ENCODE measurements around the gene WNT1. TPM values are rescaled to one million over a fixed set of nuclear protein-coding genes. Genes with fewer than 3 reads are reported as not detected.

WNT1 gene
- total and polyA plus RNA-seq, 10 of the 15 experiments (the other 5 are each of a cell fraction or from before 2014, with no cell fraction given): not detected

DNA sequence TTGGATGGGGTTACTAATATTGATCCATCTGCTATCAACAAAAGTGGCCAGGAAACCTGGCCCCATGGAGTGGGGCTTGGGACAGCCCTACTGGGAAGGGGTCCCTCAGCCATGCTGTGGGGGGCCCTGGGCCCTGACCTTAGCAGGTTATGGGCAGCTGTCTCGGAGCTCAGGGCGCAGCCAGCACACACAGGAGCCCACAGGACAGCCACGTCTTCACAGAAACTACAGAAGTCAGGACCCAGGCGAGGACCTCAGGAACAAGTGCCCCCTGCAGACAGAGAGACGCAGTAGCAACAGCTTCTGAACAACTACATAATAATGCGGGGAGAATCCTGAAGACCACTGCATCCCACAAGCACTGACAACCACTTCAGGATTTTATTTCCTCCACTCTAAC, 41.0 kb upstream of the WNT1 start:
- TF ChIP-seq CTCF (IDR thresholded peaks at IDR 0.05 in 2 of 3, conservative IDR thresholded peaks at IDR 0.05 in 1 of 3; ENCODE audit: control insufficient read depth in 2 of 3, extremely low read depth in 1 of 3, insufficient read depth in 1 of 3, low read depth in 3 of 3, low read length in 3 of 3): peak in 2 of 3 experiments; percentile 12 to 24; a peak in 1 of 6 replicates
- TF ChIP-seq MXI1 (IDR thresholded peaks at IDR 0.05; ENCODE audit: low read depth, low read length): no peak
- ChIA-PET CTCF (interaction anchor here (1.0 to 4.4 kb wide), 10 partner anchors 12 to 83 kb away, joined by 3 to 40 read pairs (median 6); partner anchors contain the start of genes DDX23, FKBP11 and RND1), RAD21 (ENCODE audit: unreplicated experiment) (interaction anchor here (1.0 to 2.9 kb wide), 2 partner anchors 10 to 84 kb away, joined by 3 to 16 read pairs; partner anchors contain the start of gene DDX23), SMC1A (ENCODE audit: uncharacterized antibody, unreplicated experiment) (interaction anchor here (1.7 to 5.1 kb wide), 2 partner anchors 51 to 84 kb away, joined by 5 to 25 read pairs; partner anchors contain the start of gene DDX23), POLR2A (no interaction called here)
- Histone ChIP-seq H3K27ac (ENCODE audit: control insufficient read depth, insufficient read depth) (no peak overlapping the region), H3K4me2 (ENCODE audit: control insufficient read depth, insufficient read depth) (no peak overlapping the region), H2AFZ (ENCODE audit: control insufficient read depth, low read depth, low read length) (no peak overlapping the region), H3K4me3 (no peak overlapping the region), H3K27me3 (replicated peaks in 1 of 2; ENCODE audit: control insufficient read depth in 2 of 2, insufficient read depth in 2 of 2, low read length in 1 of 2) (no peaks in the 10 kb centered on the region), H3K79me2 (ENCODE audit: control insufficient read depth, insufficient read depth, low read length) (no peaks in the 10 kb centered on the region), H3K9ac (ENCODE audit: control insufficient read depth, insufficient read depth, low read length) (no peak overlapping the region), H4K20me1 (ENCODE audit: control insufficient read depth, insufficient read depth) (no peaks in the 10 kb centered on the region), H3K4me1 (ENCODE audit: control insufficient read depth, insufficient read depth, low read length) (no peaks in the 10 kb centered on the region), H3K36me3 (ENCODE audit: control insufficient read depth in 2 of 2, insufficient read depth in 2 of 2, low read length in 1 of 2) (peaks cover 37 to 39% of the 10 kb centered on the region in 2 experiments), H3K9me3 (replicated peaks; ENCODE audit: control insufficient read depth, insufficient read depth, low read length) (no peaks in the 10 kb centered on the region)
- WGBS (ENCODE audit: insufficient coverage, insufficient replicate concordance, low lambda C conversion rate, missing lambda C conversion rate): 88% methylated on average over 6 of the region's 6 CpGs
- DNase-seq (ENCODE audit: low read depth, low spot score) (no peak), ATAC-seq (peak; percentile 50), FAIRE-seq (no peak)
- BruUV-seq (replicated peaks): no TSS peak
- intact Hi-C loops (cut with micrococcal nuclease; ENCODE audit: unreplicated experiment) (no loop called here), in situ Hi-C loops (cut with MboI) (no loop called here)

- Histone ChIP-seq H3K27me3 (replicated peaks in 1 of 2; ENCODE audit: control insufficient read depth in 2 of 2, insufficient read depth in 2 of 2, low read length in 1 of 2) (no peaks in the 10 kb centered on the region), H3K4me3 (no peak overlapping the region), H4K20me1 (ENCODE audit: control insufficient read depth, insufficient read depth) (0 out of 2 replicates have a peak, but pooled peaks cover 3% of the 10 kb centered on the region), H3K27ac (ENCODE audit: control insufficient read depth, insufficient read depth) (no peak overlapping the region), H2AFZ (ENCODE audit: control insufficient read depth, low read depth, low read length) (no peak overlapping the region), H3K9me3 (replicated peaks; ENCODE audit: control insufficient read depth, insufficient read depth, low read length) (no peaks in the 10 kb centered on the region), H3K79me2 (ENCODE audit: control insufficient read depth, insufficient read depth, low read length) (no peaks in the 10 kb centered on the region; the same call in 1 of the 2 replicates), H3K4me1 (ENCODE audit: control insufficient read depth, insufficient read depth, low read length) (no peaks in the 10 kb centered on the region), H3K4me2 (ENCODE audit: control insufficient read depth, insufficient read depth) (no peak overlapping the region), H3K36me3 (ENCODE audit: control insufficient read depth in 2 of 2, insufficient read depth in 2 of 2, low read length in 1 of 2) (peaks cover 35% of the 10 kb centered on the region in 2 experiments), H3K9ac (ENCODE audit: control insufficient read depth, insufficient read depth, low read length) (no peak overlapping the region)
- no TSS peak for BruUV-seq (replicated peaks)
- RAD21 ChIA-PET (ENCODE audit: unreplicated experiment): interaction anchor here (0.9 to 2.2 kb wide), 3 partner anchors 14 to 86 kb away, joined by 3 to 11 read pairs (median 3); partner anchors contain the start of genes DDX23 and FKBP11
- 16% methylated on average over 7 of the region's 7 CpGs for WGBS (ENCODE audit: insufficient coverage, insufficient replicate concordance, low lambda C conversion rate, missing lambda C conversion rate)
- TF ChIP-seq YY1 (IDR thresholded peaks at IDR 0.05; ENCODE audit: low read depth, low read length): no peak
- TF ChIP-seq POLR2AphosphoS5 (IDR thresholded peaks at IDR 0.05; ENCODE audit: low read length): no peak
- no peak for TF ChIP-seq SIN3A (IDR thresholded peaks at IDR 0.05; ENCODE audit: low read depth, low read length)
- TF ChIP-seq CTCF (IDR thresholded peaks at IDR 0.05 in 2 of 3, conservative IDR thresholded peaks at IDR 0.05 in 1 of 3; ENCODE audit: control insufficient read depth in 2 of 3, extremely low read depth in 1 of 3, insufficient read depth in 1 of 3, low read depth in 3 of 3, low read length in 3 of 3): no peak
- no peak for TF ChIP-seq RELB (IDR thresholded peaks at IDR 0.05; ENCODE audit: low read depth)
- peak; percentile 39; the same call in 1 of the 2 replicates for TF ChIP-seq SPI1 (IDR thresholded peaks at IDR 0.05; ENCODE audit: borderline replicate concordance, insufficient read depth, low read depth, low read length)
- SMC1A ChIA-PET (ENCODE audit: uncharacterized antibody, unreplicated experiment): interaction anchor here (0.6 to 1.4 kb wide), 5 partner anchors 11 to 917 kb away, joined by 3 to 5 read pairs (median 4); no protein-coding TSS in a partner anchor
- CTCF ChIA-PET: interaction anchor here (0.6 to 4.0 kb wide), 9 partner anchors 8 to 281 kb away, joined by 3 to 22 read pairs (median 5); partner anchors contain the start of genes FKBP11 and WNT1
- POLR2A ChIA-PET: no interaction called here
- peak; percentile 70 for ATAC-seq
- in situ Hi-C loops (cut with MboI) (no loop called here), intact Hi-C loops (cut with micrococcal nuclease; ENCODE audit: unreplicated experiment) (no loop called here)
- FAIRE-seq: no peak
- no peak for DNase-seq (ENCODE audit: low read depth, low spot score)
Measured at GRCh38 chr12:48938805-48939204, 39.3 kb upstream of the WNT1 start.

Measured in GM12878 (cell line).